ENCODE results near the gene TBC1D22A. TPM values are rescaled to one million over a fixed set of nuclear protein-coding genes. Genes with fewer than 3 reads are reported as not detected.

TBC1D22A gene
- total and polyA plus RNA-seq, 4 donors, result 4.1 to 12.4 (median 8.4) TPM

DNA sequence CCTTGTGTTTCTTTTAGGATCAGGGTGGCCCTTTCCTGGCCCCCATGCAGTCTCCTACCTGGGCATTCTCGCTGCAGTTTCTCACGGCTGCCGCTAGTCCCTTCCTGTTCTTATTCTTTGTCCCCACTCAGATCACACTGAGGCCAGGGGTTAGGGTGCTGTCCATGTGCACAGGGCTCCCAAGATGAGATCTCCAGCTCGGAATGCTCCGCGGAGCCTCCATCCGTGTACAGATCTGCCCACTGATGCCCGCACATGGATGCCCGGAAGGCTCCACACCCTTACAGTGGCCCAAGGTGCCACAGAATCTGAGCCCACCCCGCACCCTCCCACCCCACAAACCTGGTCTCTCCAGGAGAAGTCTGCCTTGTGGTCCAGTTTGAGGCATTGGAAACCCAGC lies 457.3 kb downstream of the TBC1D22A start:
- TF ChIP-seq, protein P1, sequence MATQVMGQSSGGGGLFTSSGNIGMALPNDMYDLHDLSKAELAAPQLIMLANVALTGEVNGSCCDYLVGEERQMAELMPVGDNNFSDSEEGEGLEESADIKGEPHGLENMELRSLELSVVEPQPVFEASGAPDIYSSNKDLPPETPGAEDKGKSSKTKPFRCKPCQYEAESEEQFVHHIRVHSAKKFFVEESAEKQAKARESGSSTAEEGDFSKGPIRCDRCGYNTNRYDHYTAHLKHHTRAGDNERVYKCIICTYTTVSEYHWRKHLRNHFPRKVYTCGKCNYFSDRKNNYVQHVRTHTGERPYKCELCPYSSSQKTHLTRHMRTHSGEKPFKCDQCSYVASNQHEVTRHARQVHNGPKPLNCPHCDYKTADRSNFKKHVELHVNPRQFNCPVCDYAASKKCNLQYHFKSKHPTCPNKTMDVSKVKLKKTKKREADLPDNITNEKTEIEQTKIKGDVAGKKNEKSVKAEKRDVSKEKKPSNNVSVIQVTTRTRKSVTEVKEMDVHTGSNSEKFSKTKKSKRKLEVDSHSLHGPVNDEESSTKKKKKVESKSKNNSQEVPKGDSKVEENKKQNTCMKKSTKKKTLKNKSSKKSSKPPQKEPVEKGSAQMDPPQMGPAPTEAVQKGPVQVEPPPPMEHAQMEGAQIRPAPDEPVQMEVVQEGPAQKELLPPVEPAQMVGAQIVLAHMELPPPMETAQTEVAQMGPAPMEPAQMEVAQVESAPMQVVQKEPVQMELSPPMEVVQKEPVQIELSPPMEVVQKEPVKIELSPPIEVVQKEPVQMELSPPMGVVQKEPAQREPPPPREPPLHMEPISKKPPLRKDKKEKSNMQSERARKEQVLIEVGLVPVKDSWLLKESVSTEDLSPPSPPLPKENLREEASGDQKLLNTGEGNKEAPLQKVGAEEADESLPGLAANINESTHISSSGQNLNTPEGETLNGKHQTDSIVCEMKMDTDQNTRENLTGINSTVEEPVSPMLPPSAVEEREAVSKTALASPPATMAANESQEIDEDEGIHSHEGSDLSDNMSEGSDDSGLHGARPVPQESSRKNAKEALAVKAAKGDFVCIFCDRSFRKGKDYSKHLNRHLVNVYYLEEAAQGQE (IDR thresholded peaks at IDR 0.05), result no peak
- TF ChIP-seq RAD21 (IDR thresholded peaks at IDR 0.05) (no peak), TAF1 (conservative IDR thresholded peaks at IDR 0.05) (no peak), NR2F2 (IDR thresholded peaks at IDR 0.05) (no peak), RXRA (IDR thresholded peaks at IDR 0.05) (no peak), GABPA (IDR thresholded peaks at IDR 0.05 in 1 of 2, conservative IDR thresholded peaks at IDR 0.05 in 1 of 2) (no peak)
- TF ChIP-seq, protein P2, sequence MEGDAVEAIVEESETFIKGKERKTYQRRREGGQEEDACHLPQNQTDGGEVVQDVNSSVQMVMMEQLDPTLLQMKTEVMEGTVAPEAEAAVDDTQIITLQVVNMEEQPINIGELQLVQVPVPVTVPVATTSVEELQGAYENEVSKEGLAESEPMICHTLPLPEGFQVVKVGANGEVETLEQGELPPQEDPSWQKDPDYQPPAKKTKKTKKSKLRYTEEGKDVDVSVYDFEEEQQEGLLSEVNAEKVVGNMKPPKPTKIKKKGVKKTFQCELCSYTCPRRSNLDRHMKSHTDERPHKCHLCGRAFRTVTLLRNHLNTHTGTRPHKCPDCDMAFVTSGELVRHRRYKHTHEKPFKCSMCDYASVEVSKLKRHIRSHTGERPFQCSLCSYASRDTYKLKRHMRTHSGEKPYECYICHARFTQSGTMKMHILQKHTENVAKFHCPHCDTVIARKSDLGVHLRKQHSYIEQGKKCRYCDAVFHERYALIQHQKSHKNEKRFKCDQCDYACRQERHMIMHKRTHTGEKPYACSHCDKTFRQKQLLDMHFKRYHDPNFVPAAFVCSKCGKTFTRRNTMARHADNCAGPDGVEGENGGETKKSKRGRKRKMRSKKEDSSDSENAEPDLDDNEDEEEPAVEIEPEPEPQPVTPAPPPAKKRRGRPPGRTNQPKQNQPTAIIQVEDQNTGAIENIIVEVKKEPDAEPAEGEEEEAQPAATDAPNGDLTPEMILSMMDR (IDR thresholded peaks at IDR 0.05; ENCODE audit: low read depth, low read length, missing input control), result no peak
- no peak for DNase-seq (ENCODE audit: low spot score)
- Histone ChIP-seq H3K4me3 (ENCODE audit: low read depth in 1 of 3, low read length in 3 of 3) (no peak overlapping the region), H3K9ac (ENCODE audit: low read depth in 1 of 2, low read length in 2 of 2) (no peak overlapping the region), H3K27ac (ENCODE audit: low read depth in 1 of 2, low read length in 2 of 2) (no peak overlapping the region), H3K4me1 (ENCODE audit: control insufficient read depth in 4 of 4, insufficient read depth in 4 of 4, low read length in 3 of 4) (no peaks in the 10 kb centered on the region), H3K9me3 (ENCODE audit: control insufficient read depth in 4 of 4, low read length in 3 of 4) (no peaks in the 10 kb centered on the region), H3K27me3 (ENCODE audit: control insufficient read depth in 4 of 4, insufficient read depth in 4 of 4, low read length in 3 of 4) (no peaks in the 10 kb centered on the region), H3K36me3 (ENCODE audit: control insufficient read depth in 4 of 4, insufficient read depth in 3 of 4, low read depth in 1 of 4, low read length in 3 of 4) (no peaks in the 10 kb centered on the region)
- 95% methylated on average over 10 of the region's 10 CpGs for WGBS

DNA sequence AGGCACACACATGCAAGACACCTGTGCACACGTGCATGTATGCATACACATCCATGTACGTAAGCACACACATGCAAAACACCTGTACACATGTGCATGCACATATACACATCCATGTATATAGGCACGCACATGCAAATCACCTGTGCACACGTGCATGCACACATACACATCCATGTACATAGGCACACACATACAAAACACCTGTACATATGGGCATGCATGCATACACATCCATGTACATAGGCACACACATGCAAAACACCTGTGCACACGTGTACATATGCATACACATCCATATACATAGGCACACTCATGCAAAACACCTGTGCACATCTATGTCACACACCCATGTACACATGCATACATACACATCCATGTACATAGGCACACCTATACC lies 458.3 kb downstream of the TBC1D22A start:
- TF ChIP-seq, protein P1 (IDR thresholded peaks at IDR 0.05), result no peak
- TF ChIP-seq JUND (IDR thresholded peaks at IDR 0.05) (no peak), SP1 (IDR thresholded peaks at IDR 0.05) (no peak), RXRA (IDR thresholded peaks at IDR 0.05) (no peak), HNF4G (IDR thresholded peaks at IDR 0.05) (no peak)
- TF ChIP-seq, protein P3, sequence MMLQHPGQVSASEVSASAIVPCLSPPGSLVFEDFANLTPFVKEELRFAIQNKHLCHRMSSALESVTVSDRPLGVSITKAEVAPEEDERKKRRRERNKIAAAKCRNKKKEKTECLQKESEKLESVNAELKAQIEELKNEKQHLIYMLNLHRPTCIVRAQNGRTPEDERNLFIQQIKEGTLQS (IDR thresholded peaks at IDR 0.05), result no peak
- Histone ChIP-seq H3K27ac (ENCODE audit: low read depth in 1 of 2, low read length in 2 of 2) (no peak overlapping the region), H3K4me1 (ENCODE audit: control insufficient read depth in 4 of 4, insufficient read depth in 4 of 4, low read length in 3 of 4) (no peaks in the 10 kb centered on the region), H3K4me3 (ENCODE audit: low read depth in 1 of 3, low read length in 3 of 3) (no peak overlapping the region), H3K36me3 (ENCODE audit: control insufficient read depth in 4 of 4, insufficient read depth in 3 of 4, low read depth in 1 of 4, low read length in 3 of 4) (no peaks in the 10 kb centered on the region), H3K9ac (ENCODE audit: low read depth in 1 of 2, low read length in 2 of 2) (no peak overlapping the region), H3K9me3 (ENCODE audit: control insufficient read depth in 4 of 4, low read length in 3 of 4) (no peaks in the 10 kb centered on the region), H3K27me3 (ENCODE audit: control insufficient read depth in 4 of 4, insufficient read depth in 4 of 4, low read length in 3 of 4) (no peaks in the 10 kb centered on the region)
- no peak for DNase-seq (ENCODE audit: low spot score)
- WGBS, result 78% methylated on average over 5 of the region's 5 CpGs
